Mesenchymal stem cell (in vitro differentiated cells and primary cell): ENCODE measurements around the gene SRRM5.
A peak's percentile ranks its signal among the peaks of the same experiment; 100 is the strongest.

Source experiments
- DNase-seq: peaks from one replicate; pipeline ENCODE4 v3.0.0-alpha.2; 2013
- H2AFZ ChIP-seq: one replicate; pipeline ENCODE4 v1.6.1; 2013; ENCODE audit warnings: low read depth, mild to moderate bottlenecking, control low read depth, inconsistent platforms, low read length, moderate library complexity
- H2AK5ac ChIP-seq: 2 replicates; pipeline ENCODE4 v1.6.1; 2013; ENCODE audit warnings: low read length, moderate library complexity, mild to moderate bottlenecking, inconsistent platforms; ENCODE audit not compliant: severe bottlenecking
- H2BK120ac ChIP-seq: one replicate; pipeline ENCODE4 v1.6.1; 2013; ENCODE audit warnings: low read depth, mild to moderate bottlenecking, inconsistent platforms, low read length, moderate library complexity
- H2BK12ac ChIP-seq, 2 experiments: one replicate each; pipeline ENCODE4 v1.6.1; 2013; ENCODE audit warnings: inconsistent platforms in 2 of 2, low read length in 2 of 2, mild to moderate bottlenecking in 2 of 2, moderate library complexity in 2 of 2, control low read depth in 1 of 2
- H2BK15ac ChIP-seq: one replicate; pipeline ENCODE4 v1.6.1; 2013; ENCODE audit warnings: mild to moderate bottlenecking, low read depth, inconsistent platforms; ENCODE audit not compliant: poor library complexity, severe bottlenecking
- H2BK5ac ChIP-seq: 2 replicates; pipeline ENCODE4 v1.6.1; 2013; ENCODE audit warnings: low read depth, mild to moderate bottlenecking, low read length, control low read depth, inconsistent platforms; ENCODE audit not compliant: poor library complexity, severe bottlenecking
- H3K14ac ChIP-seq, 2 experiments: one replicate each; pipeline ENCODE4 v1.6.1; 2013; ENCODE audit warnings: inconsistent platforms in 2 of 2, low read length in 2 of 2, control low read depth in 1 of 2, mild to moderate bottlenecking in 1 of 2, moderate library complexity in 1 of 2
- H3K18ac ChIP-seq, 2 experiments: one replicate each; pipeline ENCODE4 v1.6.1; 2013; ENCODE audit warnings: inconsistent platforms in 2 of 2, low read length in 2 of 2, control low read depth in 1 of 2, low read depth in 1 of 2, mild to moderate bottlenecking in 1 of 2
- H3K23ac ChIP-seq, 2 experiments: one replicate each; pipeline ENCODE4 v1.6.1; 2013; ENCODE audit warnings: inconsistent platforms in 2 of 2, low read length in 2 of 2, mild to moderate bottlenecking in 2 of 2, moderate library complexity in 2 of 2, control low read depth in 1 of 2
- H3K27ac ChIP-seq: 2 replicates; pipeline ENCODE4 v1.5.1; 2013; ENCODE audit warnings: mild to moderate bottlenecking, moderate library complexity, low read length, control low read depth, inconsistent platforms; ENCODE audit not compliant: poor library complexity, severe bottlenecking
- H3K27me3 ChIP-seq, 2 experiments: 2 replicates each; pipeline versions ENCODE4 v1.6.1 to v1.7.0; 2013; ENCODE audit warnings: low read length in 2 of 2, mild to moderate bottlenecking in 2 of 2, moderate library complexity in 2 of 2, control low read depth in 1 of 2, inconsistent platforms in 1 of 2; ENCODE audit not compliant: control insufficient read depth in 1 of 2, insufficient read depth in 1 of 2
- H3K36me3 ChIP-seq, 2 experiments: 2 replicates each; pipeline versions ENCODE4 v1.6.1 to v1.7.0; 2013; ENCODE audit warnings: low read length in 2 of 2, control low read depth in 1 of 2, inconsistent platforms in 1 of 2, low read depth in 1 of 2, mild to moderate bottlenecking in 1 of 2; ENCODE audit not compliant: insufficient read depth in 2 of 2, control insufficient read depth in 1 of 2
- H3K4ac ChIP-seq, 2 experiments: one replicate each; pipeline ENCODE4 v1.6.1; 2013; ENCODE audit warnings: inconsistent platforms in 2 of 2, low read length in 2 of 2, mild to moderate bottlenecking in 2 of 2, moderate library complexity in 2 of 2, control low read depth in 1 of 2, low read depth in 1 of 2
- H3K4me1 ChIP-seq: 2 replicates; pipeline ENCODE4 v1.6.1; 2013; ENCODE audit warnings: low read depth, low read length, control low read depth; ENCODE audit not compliant: control insufficient read depth, insufficient read depth
- H3K4me2 ChIP-seq: 2 replicates; pipeline ENCODE4 v1.6.1; 2013; ENCODE audit warnings: low read length, mild to moderate bottlenecking, inconsistent platforms; ENCODE audit not compliant: poor library complexity, severe bottlenecking
- H3K4me3 ChIP-seq, 2 experiments: 2 replicates each; pipeline versions ENCODE4 v1.5.1 to v1.7.0; 2013; ENCODE audit warnings: low read length in 2 of 2, mild to moderate bottlenecking in 2 of 2, control low read depth in 1 of 2, low read depth in 1 of 2; ENCODE audit not compliant: insufficient read depth in 1 of 2
- H3K79me1 ChIP-seq: replicated peaks from 2 replicates; pipeline ENCODE4 v1.6.1; 2013; ENCODE audit warnings: mild to moderate bottlenecking, control low read depth, low read length, inconsistent platforms; ENCODE audit not compliant: poor library complexity, severe bottlenecking
- H3K9ac ChIP-seq: 2 replicates; pipeline ENCODE4 v1.7.0; 2013; ENCODE audit warnings: mild to moderate bottlenecking, low read length, moderate library complexity
- H3K9me3 ChIP-seq: 2 replicates; pipeline ENCODE4 v1.7.0; 2013; ENCODE audit warnings: mild to moderate bottlenecking, low read length; ENCODE audit not compliant: control insufficient read depth
- H4K8ac ChIP-seq: one replicate; pipeline ENCODE4 v1.6.1; 2013; ENCODE audit warnings: inconsistent platforms, mild to moderate bottlenecking, low read length, moderate library complexity
- H4K91ac ChIP-seq: one replicate; pipeline ENCODE4 v1.6.1; 2013; ENCODE audit warnings: mild to moderate bottlenecking, low read length, inconsistent platforms
- WGBS: methylation state at CpG from one replicate; pipeline ENCODE4 v1.1.7; 2013; ENCODE audit warnings: mixed read lengths; 5-methylcytosine and 5-hydroxymethylcytosine counted together

Gene SRRM5

DNA sequence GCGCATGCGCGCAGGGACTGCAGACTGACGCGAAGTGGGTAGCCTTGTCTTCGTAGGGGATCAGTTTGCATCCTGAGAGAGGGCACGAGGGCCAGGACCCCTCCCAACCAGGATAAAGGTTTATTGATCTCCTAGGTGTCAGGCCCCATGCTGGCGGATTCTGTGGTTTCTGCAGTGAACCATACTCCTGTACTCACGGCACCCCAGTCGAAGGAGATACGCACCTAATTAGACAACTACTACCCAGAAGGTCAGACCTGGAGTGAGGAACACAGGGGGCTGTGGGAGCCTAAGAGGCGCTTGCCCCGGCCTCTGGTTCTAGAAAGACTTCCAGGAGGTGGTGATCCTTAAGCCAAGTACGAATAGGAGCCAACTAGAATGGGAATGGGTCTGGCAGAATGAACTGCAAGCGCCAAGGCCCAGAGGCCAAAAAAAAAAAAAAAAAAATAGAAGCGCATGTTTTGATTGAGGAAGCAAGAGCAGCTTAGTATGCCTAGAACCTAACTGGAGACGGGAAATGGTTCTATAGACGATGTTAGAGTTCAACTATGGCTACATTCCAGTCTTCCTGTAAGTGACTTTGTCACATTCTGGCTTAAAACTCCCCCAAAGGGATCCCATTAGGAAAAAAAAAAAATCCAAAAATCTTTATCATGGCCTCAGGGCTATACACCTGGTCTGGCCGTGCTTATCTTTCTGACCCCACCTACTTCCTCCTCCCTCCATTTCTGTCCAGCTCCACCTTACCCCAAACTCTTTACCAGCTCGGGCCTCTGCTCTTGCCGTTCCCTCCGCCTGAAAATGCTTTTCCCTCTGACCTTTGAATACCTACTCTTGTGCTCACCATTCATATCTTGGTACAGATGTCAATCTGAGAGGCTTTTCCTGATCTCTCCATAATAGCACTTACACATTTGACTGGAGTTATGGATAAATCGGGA is 8.4 kb downstream of the SRRM5 start:
- H3K4me3 ChIP-seq, result peak overlapping the region; percentile 75 to 91
- H3K14ac ChIP-seq, result no peak overlapping the region
- no peak for DNase-seq
- H2BK120ac ChIP-seq, result no peak overlapping the region
- H4K8ac ChIP-seq, result peak overlapping the region; percentile 83
- H2AK5ac ChIP-seq, result peak overlapping the region; percentile 11
- peaks cover 10% of the 10 kb centered on the region for H3K4me1 ChIP-seq
- peak overlapping the region; percentile 82 for H3K27ac ChIP-seq
- H3K18ac ChIP-seq, result peak overlapping the region; percentile 78 to 93
- H4K91ac ChIP-seq, result peak overlapping the region; percentile 66
- H3K9me3 ChIP-seq, result no peaks in the 10 kb centered on the region
- no peak overlapping the region for H2BK15ac ChIP-seq
- H3K4ac ChIP-seq, result peak overlapping the region in 1 of 2 experiments; percentile 91
- H3K9ac ChIP-seq, result peak overlapping the region; percentile 92
- peaks cover 0 to 27% of the 10 kb centered on the region in 2 experiments for H3K36me3 ChIP-seq
- H2AFZ ChIP-seq, result peak overlapping the region; percentile 72
- peak overlapping the region in 1 of 2 experiments; percentile 5 for H3K23ac ChIP-seq
- H2BK12ac ChIP-seq, result peak overlapping the region in 1 of 2 experiments; percentile 18
- 64% methylated on average over 22 of the region's 23 CpGs for WGBS
- no peaks in the 10 kb centered on the region for H3K27me3 ChIP-seq
- peak overlapping the region; percentile 60 for H3K4me2 ChIP-seq
- no peak overlapping the region for H2BK5ac ChIP-seq
- H3K79me1 ChIP-seq, result peaks cover 20% of the 10 kb centered on the region

DNA sequence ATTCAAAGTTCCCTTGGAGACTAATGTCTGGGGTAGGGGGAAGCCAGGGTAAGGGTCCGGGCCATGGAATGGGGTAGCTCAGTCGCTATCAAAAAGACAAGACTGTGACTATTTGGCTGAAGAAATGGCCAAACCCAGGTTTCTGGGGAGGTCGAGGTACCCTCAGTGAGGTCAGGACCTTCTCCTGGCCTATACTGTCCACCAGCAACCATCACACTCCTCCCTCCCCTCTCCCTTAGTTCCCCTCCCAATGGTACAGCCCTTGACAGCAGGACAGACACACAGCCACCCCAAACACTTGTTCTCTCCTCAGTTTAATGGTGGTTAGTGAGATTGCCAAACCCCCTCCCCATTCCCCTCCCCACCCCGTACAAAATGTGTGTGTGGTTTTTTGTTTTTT is 10.2 kb downstream of the SRRM5 start:
- Histone ChIP-seq H4K91ac (no peak overlapping the region), H4K8ac (no peak overlapping the region), H3K23ac (no peak overlapping the region), H2BK120ac (no peak overlapping the region), H2BK15ac (no peak overlapping the region), H3K4me1 (peaks cover 13% of the 10 kb centered on the region), H3K4me2 (no peak overlapping the region), H3K79me1 (peaks cover 20% of the 10 kb centered on the region), H3K18ac (no peak overlapping the region), H3K14ac (no peak overlapping the region), H2BK12ac (no peak overlapping the region), H3K9me3 (no peaks in the 10 kb centered on the region), H2AFZ (no peak overlapping the region), H3K4ac (no peak overlapping the region), H3K27ac (no peak overlapping the region), H2BK5ac (no peak overlapping the region), H3K27me3 (peaks cover 0 to 12% of the 10 kb centered on the region in 2 experiments), H3K36me3 (peaks cover 0 to 43% of the 10 kb centered on the region in 2 experiments), H3K4me3 (no peak overlapping the region), H3K9ac (no peak overlapping the region), H2AK5ac (no peak overlapping the region)
- no peak for DNase-seq
- WGBS, result 67% methylated on average over 2 of the region's 4 CpGs

DNA sequence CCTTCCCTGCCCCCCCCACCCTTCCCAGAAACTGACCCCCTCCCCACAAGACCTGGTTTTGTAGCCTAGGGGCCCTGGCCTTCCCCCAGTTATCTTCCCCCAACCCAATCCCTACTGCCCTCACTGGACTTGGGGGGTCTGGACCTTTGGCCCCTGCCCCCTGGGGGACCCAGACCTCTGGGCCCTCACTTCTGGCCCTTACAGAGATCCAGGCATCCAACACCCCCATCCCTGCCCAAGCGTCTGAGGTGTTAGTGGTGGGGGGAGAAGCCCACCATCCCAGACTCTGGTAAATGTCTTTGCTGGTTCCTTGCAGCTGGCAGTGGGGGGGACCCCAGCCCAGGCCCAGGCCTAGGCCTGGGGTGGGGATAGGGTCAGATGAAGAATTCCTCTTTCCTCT is 11.1 kb downstream of the SRRM5 start:
- Histone ChIP-seq H3K9ac (no peak overlapping the region), H2AFZ (no peak overlapping the region), H3K27ac (no peak overlapping the region), H2BK5ac (no peak overlapping the region), H3K23ac (no peak overlapping the region), H2AK5ac (no peak overlapping the region), H2BK120ac (no peak overlapping the region), H3K18ac (no peak overlapping the region), H4K91ac (no peak overlapping the region), H3K9me3 (no peaks in the 10 kb centered on the region), H2BK15ac (no peak overlapping the region), H2BK12ac (no peak overlapping the region), H3K4me1 (peaks cover 13% of the 10 kb centered on the region), H3K4ac (no peak overlapping the region), H3K36me3 (peaks cover 0 to 45% of the 10 kb centered on the region in 2 experiments), H3K4me2 (no peak overlapping the region), H3K27me3 (peaks cover 0 to 14% of the 10 kb centered on the region in 2 experiments), H4K8ac (no peak overlapping the region), H3K4me3 (no peak overlapping the region), H3K14ac (no peak overlapping the region), H3K79me1 (peaks cover 22% of the 10 kb centered on the region)
- DNase-seq, result no peak
- whole genome bisulfite sequencing, result no CpG with 5 or more reads among the region's 1 CpG

GRCh38 chr19:43623889-43624670 is 12.2 kb downstream of the SRRM5 start:
- H3K9ac ChIP-seq, result no peak overlapping the region
- DNase-seq, result no peak
- no peak overlapping the region for H3K4me2 ChIP-seq
- no peak overlapping the region for H2BK12ac ChIP-seq
- no peak overlapping the region for H2AFZ ChIP-seq
- H3K79me1 ChIP-seq, result peaks cover 24% of the 10 kb centered on the region
- no peaks in the 10 kb centered on the region for H3K9me3 ChIP-seq
- H3K14ac ChIP-seq, result no peak overlapping the region
- no peak overlapping the region for H3K4me3 ChIP-seq
- H2BK120ac ChIP-seq, result no peak overlapping the region
- WGBS, result 92% methylated on average over 35 of the region's 35 CpGs
- H3K23ac ChIP-seq, result no peak overlapping the region
- no peak overlapping the region for H2BK5ac ChIP-seq
- H3K4me1 ChIP-seq, result peaks cover 9% of the 10 kb centered on the region
- H4K91ac ChIP-seq, result no peak overlapping the region
- H3K36me3 ChIP-seq, result peaks cover 0 to 45% of the 10 kb centered on the region in 2 experiments
- H4K8ac ChIP-seq, result no peak overlapping the region
- H2AK5ac ChIP-seq, result no peak overlapping the region
- H3K27ac ChIP-seq, result no peak overlapping the region
- peaks cover 0 to 14% of the 10 kb centered on the region in 2 experiments for H3K27me3 ChIP-seq
- no peak overlapping the region for H3K18ac ChIP-seq
- no peak overlapping the region for H2BK15ac ChIP-seq
- H3K4ac ChIP-seq, result no peak overlapping the region
